GM12878 (cell line): Measurements from ENCODE around the gene NLGN1. TPM values are rescaled to one million over a fixed set of nuclear protein-coding genes. Genes with fewer than 3 reads are reported as not detected.

Experiments used
- ATAC-seq: fragments of 200-7000 bp; cut with Tn5 transposase; 3 replicates; pipeline ENCODE4 v1.9.1; 2020; ENCODE audit warnings: mild to moderate bottlenecking, moderate library complexity
- BruUV-seq: library from RNA; stranded (reverse); fragments of 400-500 nt; replicated peaks from 2 replicates; lab custom pipeline; 2021; lab: Mats Ljungman, UMichigan
- CTCF ChIA-PET: fragments of 300-600 bp; sonication (Branson Sonifier 250); formaldehyde crosslinking; extraction: SDS; loops from one replicate; lab custom pipeline; 2021; ENCODE audit warnings: inconsistent platforms; lab: Yijun Ruan, JAX
- POLR2A ChIA-PET: fragments of 350-600 bp; formaldehyde crosslinking; extraction: SDS; loops from one replicate; lab custom pipeline; 2021; ENCODE audit warnings: inconsistent platforms; lab: Charles Lee
- RAD21 ChIA-PET: fragments of 300-600 bp; sonication (Branson Sonifier 250); formaldehyde crosslinking; loops from one replicate; lab custom pipeline; 2023; ENCODE audit warnings: antibody characterized with exemption; ENCODE audit not compliant: unreplicated experiment; lab: Charles Lee
- SMC1A ChIA-PET: fragments of 300-600 bp; sonication (Branson Sonifier 250); formaldehyde crosslinking; loops from one replicate; lab custom pipeline; 2023; ENCODE audit not compliant: unreplicated experiment, uncharacterized antibody; lab: Charles Lee
- DNase-seq: peaks from one replicate; pipeline ENCODE4 v3.0.0-alpha.2; 2011; ENCODE audit warnings: low read depth, low spot score
- FAIRE-seq: peaks from 3 replicates; lab custom pipeline; 2011; peaks lifted over from hg19 to GRCh38; lab: Jason Lieb, UNC
- H2AFZ ChIP-seq: 2 replicates; pipeline ENCODE4 v1.6.0; 2011; ENCODE audit warnings: low read depth, low read length, control low read depth; ENCODE audit not compliant: control insufficient read depth
- H3K27ac ChIP-seq: 2 replicates; pipeline ENCODE4 v1.5.1; 2011; ENCODE audit warnings: control low read depth; ENCODE audit not compliant: control insufficient read depth, insufficient read depth
- H3K27me3 ChIP-seq, 2 experiments: replicated peaks in 1 of 2; 2 replicates each; pipeline versions ENCODE4 v1.6.0 to v1.6.1; 2011; ENCODE audit warnings: low read length in 1 of 2; ENCODE audit not compliant: control insufficient read depth in 2 of 2, insufficient read depth in 2 of 2
- H3K36me3 ChIP-seq, 2 experiments: 2 replicates each; pipeline ENCODE4 v1.5.1; 2011; ENCODE audit warnings: low read length in 1 of 2; ENCODE audit not compliant: control insufficient read depth in 2 of 2, insufficient read depth in 2 of 2
- H3K4me1 ChIP-seq: 2 replicates; pipeline ENCODE4 v1.6.1; 2011; ENCODE audit warnings: mild to moderate bottlenecking, low read length, moderate library complexity, mixed read lengths; ENCODE audit not compliant: control insufficient read depth, insufficient read depth
- H3K4me2 ChIP-seq: 2 replicates; pipeline ENCODE4 v1.6.0; 2011; ENCODE audit warnings: control low read depth; ENCODE audit not compliant: control insufficient read depth, insufficient read depth
- H3K4me3 ChIP-seq: fragments of 200-600 bp; sonication (generic); 2 replicates; pipeline ENCODE4 v1.5.1; 2016
- H3K79me2 ChIP-seq: 2 replicates; pipeline ENCODE4 v1.6.0; 2011; ENCODE audit warnings: low read length; ENCODE audit not compliant: control insufficient read depth, insufficient read depth
- H3K9ac ChIP-seq: 2 replicates; pipeline ENCODE4 v1.8.0; 2011; ENCODE audit warnings: low read length, control low read depth, mixed read lengths; ENCODE audit not compliant: control insufficient read depth, insufficient read depth
- H3K9me3 ChIP-seq: replicated peaks from 3 replicates; pipeline ENCODE4 v1.5.1; 2011; ENCODE audit warnings: mild to moderate bottlenecking, low read length; ENCODE audit not compliant: control insufficient read depth, insufficient read depth
- H4K20me1 ChIP-seq: 2 replicates; pipeline ENCODE4 v1.6.0; 2011; ENCODE audit not compliant: control insufficient read depth, insufficient read depth
- ATF7 ChIP-seq: fragments of 450-650 bp; IDR thresholded peaks from 2 replicates; pipeline ENCODE4 v1.6.1; 2016; ENCODE audit warnings: low read depth, mild to moderate bottlenecking
- BRCA1 ChIP-seq: IDR thresholded peaks from 2 replicates; pipeline ENCODE4 v1.6.1; 2011; ENCODE audit warnings: low read depth, low read length, improper control_type of control experiment
- CBFB ChIP-seq: IDR thresholded peaks from 2 replicates; pipeline ENCODE4 v1.6.1; 2016; ENCODE audit warnings: antibody characterized with exemption, low read depth
- HCFC1 ChIP-seq: fragments of 150-350 bp; IDR thresholded peaks from 2 replicates; pipeline ENCODE4 v1.6.1; 2014; ENCODE audit warnings: low read length
- JUNB ChIP-seq: IDR thresholded peaks from 2 replicates; pipeline ENCODE4 v1.6.1; 2016; ENCODE audit warnings: antibody characterized with exemption, mild to moderate bottlenecking
- KAT2A ChIP-seq: conservative IDR thresholded peaks from 2 replicates; pipeline ENCODE4 v1.6.1; 2011; ENCODE audit warnings: low read depth, low read length; ENCODE audit not compliant: control insufficient read depth
- LARP7 ChIP-seq: fragments of 450-650 bp; IDR thresholded peaks from 2 replicates; pipeline ENCODE4 v1.6.1; 2017; ENCODE audit warnings: mild to moderate bottlenecking
- PML ChIP-seq: IDR thresholded peaks from 2 replicates; pipeline ENCODE4 v1.6.1; 2012; ENCODE audit warnings: low read length, inconsistent platforms
- SMAD5 ChIP-seq: IDR thresholded peaks from 2 replicates; pipeline ENCODE4 v1.6.1; 2016; ENCODE audit warnings: antibody characterized with exemption, low read depth
- SMC3 ChIP-seq: IDR thresholded peaks from 2 replicates; pipeline ENCODE4 v1.6.1; 2011; ENCODE audit warnings: low read length, improper control_type of control experiment, borderline replicate concordance
- SPI1 ChIP-seq: IDR thresholded peaks from 2 replicates; pipeline ENCODE4 v1.6.1; 2011; ENCODE audit warnings: low read depth, mild to moderate bottlenecking, low read length, moderate library complexity, borderline replicate concordance; ENCODE audit not compliant: insufficient read depth
- YBX1 ChIP-seq: fragments of 450-650 bp; IDR thresholded peaks from 2 replicates; pipeline ENCODE4 v1.6.1; 2016; ENCODE audit warnings: antibody characterized with exemption
- WGBS: methylation state at CpG from one replicate; pipeline ENCODE4 v1.1.6; 2016; ENCODE audit warnings: low lambda C conversion rate; ENCODE audit not compliant: insufficient replicate concordance, insufficient coverage; ENCODE audit errors: missing lambda C conversion rate; 5-methylcytosine and 5-hydroxymethylcytosine counted together
- in situ Hi-C: fragments of 300-500 bp; cut with MboI; formaldehyde crosslinking; loops from 9 replicates; pipeline ENCODE4 v1.14.3; 2018; ENCODE audit warnings: mixed read lengths
- intact Hi-C: fragments of 100-400 bp; cut with micrococcal nuclease; formaldehyde crosslinking; loops from one replicate; pipeline ENCODE4 v1.14.2; 2022; ENCODE audit not compliant: unreplicated experiment
- polyA plus RNA-seq, 11 experiments: library from polyadenylated mRNA; depleted of rRNA in 4 of 11; unstranded in 6 of 11; stranded (reverse) in 5 of 11; fragments of >200 nt; fragmentation: Nextera tagmentation in 4 of 11; fragmentation: Illumina TruSeq in 1 of 11; extraction: Ambion mirVana in 4 of 11; extraction: Trizol in 1 of 11; gene quantifications; 1 replicate in 1 of 11; 2 replicates in 10 of 11; pipeline versions ENCODE4 v1.2.1 to v1.2.3, GENCODE V29; 2011 to 2016; ENCODE audit warnings: inconsistent platforms in 2 of 11, missing spikeins in 2 of 11, low read depth in 1 of 11
- total RNA-seq, 4 experiments: library from RNA; depleted of rRNA in 3 of 4; stranded (reverse); fragments of >200 nt in 3 of 4; fragmentation: Illumina TruSeq in 1 of 4; extraction: Trizol in 1 of 4; gene quantifications; 2 replicates each; pipeline versions ENCODE4 v1.2.1 to v1.2.3, GENCODE V29; 2013 to 2021
- TF ChIP-seq, protein P1 (sequence below): fragments of 450-650 bp; formaldehyde crosslinking; IDR thresholded peaks from 2 replicates; pipeline ENCODE4 v1.4.0; 2022; ENCODE audit warnings: mild to moderate bottlenecking, moderate library complexity
- TF ChIP-seq, protein P2 (sequence below), 3 experiments: IDR thresholded peaks in 2 of 3; conservative IDR thresholded peaks in 1 of 3; 2 replicates each; pipeline ENCODE4 v1.5.1; 2011; ENCODE audit warnings: low read depth in 3 of 3, low read length in 3 of 3, mild to moderate bottlenecking in 3 of 3, control low read depth in 2 of 3, moderate library complexity in 2 of 3, inconsistent platforms in 1 of 3, mixed read lengths in 1 of 3; ENCODE audit not compliant: control insufficient read depth in 2 of 3, insufficient read depth in 1 of 3; ENCODE audit errors: extremely low read depth in 1 of 3
- TF ChIP-seq, protein P3 (sequence below): IDR thresholded peaks from 2 replicates; pipeline ENCODE4 v1.6.1; 2011; ENCODE audit warnings: borderline replicate concordance, low read depth, mild to moderate bottlenecking, moderate library complexity, mixed read lengths, low read length; ENCODE audit not compliant: insufficient read depth; ENCODE audit errors: extremely low read length
- TF ChIP-seq, protein P4 (sequence below): fragments of 450-650 bp; IDR thresholded peaks from 2 replicates; pipeline ENCODE4 v1.6.1; 2018; ENCODE audit warnings: mild to moderate bottlenecking, low read depth, moderate library complexity; ENCODE audit not compliant: partially characterized antibody

NLGN1 gene
- total and polyA plus RNA-seq, 10 of the 15 experiments (the other 5 are each of a cell fraction or from before 2014, with no cell fraction given): not detected

DNA sequence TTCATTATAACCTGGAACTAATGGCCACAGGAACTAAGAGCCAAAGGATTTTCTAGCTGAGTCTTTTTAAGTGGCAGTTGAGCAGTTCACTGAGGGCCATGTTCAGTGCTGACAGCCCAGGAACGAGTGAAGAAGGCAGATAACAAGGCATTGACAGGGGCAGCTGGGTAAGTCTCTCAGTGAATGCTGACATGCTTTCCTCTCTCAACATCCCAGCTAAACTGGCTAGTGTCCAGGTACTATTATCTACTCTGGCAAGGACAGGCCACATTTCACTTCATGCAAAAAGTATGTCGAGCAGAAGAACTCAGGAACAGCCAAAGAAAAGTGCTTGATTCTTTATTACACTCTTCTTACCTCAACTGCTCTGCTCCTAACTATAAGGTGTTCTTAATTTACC is 515.9 kb downstream of the NLGN1 start (continued):
- TF ChIP-seq SMAD5 (no peak), SMC3 (no peak)

DNA sequence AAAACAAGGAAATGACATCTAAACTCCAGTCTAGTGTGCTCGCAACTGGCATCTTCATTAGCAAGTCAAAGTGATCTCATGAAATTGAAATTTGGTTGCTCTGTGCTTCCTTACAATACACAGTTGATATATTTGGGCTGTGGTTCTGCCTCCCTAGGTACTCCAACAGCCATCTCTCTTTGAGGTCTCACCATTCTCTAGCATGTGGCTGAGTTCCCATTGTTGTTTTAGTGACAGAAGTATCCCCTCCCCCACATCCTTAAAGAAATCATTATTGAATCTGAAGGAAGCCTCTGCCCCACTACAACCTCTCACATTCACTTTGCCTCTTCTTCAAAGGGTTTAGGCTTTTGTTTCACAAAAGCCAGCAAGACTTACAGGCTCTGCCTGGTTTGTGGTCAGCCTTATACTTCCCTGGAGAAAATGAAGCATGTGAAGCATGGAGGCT is 516.5 kb downstream of the NLGN1 start:
- Histone ChIP-seq H3K27ac (no peak overlapping the region), H3K4me1 (no peaks in the 10 kb centered on the region), H4K20me1 (no peaks in the 10 kb centered on the region), H3K79me2 (no peaks in the 10 kb centered on the region), H2AFZ (no peak overlapping the region), H3K27me3 (no peaks in the 10 kb centered on the region), H3K36me3 (no peaks in the 10 kb centered on the region), H3K4me2 (no peak overlapping the region), H3K4me3 (no peak overlapping the region), H3K9ac (no peak overlapping the region), H3K9me3 (no peaks in the 10 kb centered on the region)
- FAIRE-seq (no peak), DNase-seq (no peak), ATAC-seq (no peak)
- ChIA-PET POLR2A (no interaction called here), SMC1A (no interaction called here), RAD21 (no interaction called here), CTCF (no interaction called here)
- 45% methylated on average over 1 of the region's 1 CpG for WGBS
- in situ Hi-C loops: no loop called here
- no TSS peak for BruUV-seq
- intact Hi-C loops: no loop called here
- no peak for TF ChIP-seq JUNB
- no peak for TF ChIP-seq KAT2A
- TF ChIP-seq, protein P1, sequence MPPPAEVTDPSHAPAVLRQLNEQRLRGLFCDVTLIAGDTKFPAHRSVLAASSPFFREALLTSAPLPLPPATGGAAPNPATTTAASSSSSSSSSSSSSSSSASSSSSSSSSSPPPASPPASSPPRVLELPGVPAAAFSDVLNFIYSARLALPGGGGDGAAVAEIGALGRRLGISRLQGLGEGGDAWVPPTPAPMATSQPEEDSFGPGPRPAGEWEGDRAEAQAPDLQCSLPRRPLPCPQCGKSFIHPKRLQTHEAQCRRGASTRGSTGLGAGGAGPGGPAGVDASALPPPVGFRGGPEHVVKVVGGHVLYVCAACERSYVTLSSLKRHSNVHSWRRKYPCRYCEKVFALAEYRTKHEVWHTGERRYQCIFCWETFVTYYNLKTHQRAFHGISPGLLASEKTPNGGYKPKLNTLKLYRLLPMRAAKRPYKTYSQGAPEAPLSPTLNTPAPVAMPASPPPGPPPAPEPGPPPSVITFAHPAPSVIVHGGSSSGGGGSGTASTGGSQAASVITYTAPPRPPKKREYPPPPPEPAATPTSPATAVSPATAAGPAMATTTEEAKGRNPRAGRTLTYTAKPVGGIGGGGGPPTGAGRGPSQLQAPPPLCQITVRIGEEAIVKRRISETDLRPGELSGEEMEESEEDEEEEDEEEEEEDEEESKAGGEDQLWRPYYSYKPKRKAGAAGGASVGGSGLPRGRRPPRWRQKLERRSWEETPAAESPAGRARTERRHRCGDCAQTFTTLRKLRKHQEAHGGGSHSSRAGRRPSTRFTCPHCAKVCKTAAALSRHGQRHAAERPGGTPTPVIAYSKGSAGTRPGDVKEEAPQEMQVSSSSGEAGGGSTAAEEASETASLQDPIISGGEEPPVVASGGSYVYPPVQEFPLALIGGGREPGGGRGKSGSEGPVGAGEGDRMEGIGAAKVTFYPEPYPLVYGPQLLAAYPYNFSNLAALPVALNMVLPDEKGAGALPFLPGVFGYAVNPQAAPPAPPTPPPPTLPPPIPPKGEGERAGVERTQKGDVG: no peak
- TF ChIP-seq BRCA1: no peak
- no peak for TF ChIP-seq LARP7
- TF ChIP-seq, protein P2, sequence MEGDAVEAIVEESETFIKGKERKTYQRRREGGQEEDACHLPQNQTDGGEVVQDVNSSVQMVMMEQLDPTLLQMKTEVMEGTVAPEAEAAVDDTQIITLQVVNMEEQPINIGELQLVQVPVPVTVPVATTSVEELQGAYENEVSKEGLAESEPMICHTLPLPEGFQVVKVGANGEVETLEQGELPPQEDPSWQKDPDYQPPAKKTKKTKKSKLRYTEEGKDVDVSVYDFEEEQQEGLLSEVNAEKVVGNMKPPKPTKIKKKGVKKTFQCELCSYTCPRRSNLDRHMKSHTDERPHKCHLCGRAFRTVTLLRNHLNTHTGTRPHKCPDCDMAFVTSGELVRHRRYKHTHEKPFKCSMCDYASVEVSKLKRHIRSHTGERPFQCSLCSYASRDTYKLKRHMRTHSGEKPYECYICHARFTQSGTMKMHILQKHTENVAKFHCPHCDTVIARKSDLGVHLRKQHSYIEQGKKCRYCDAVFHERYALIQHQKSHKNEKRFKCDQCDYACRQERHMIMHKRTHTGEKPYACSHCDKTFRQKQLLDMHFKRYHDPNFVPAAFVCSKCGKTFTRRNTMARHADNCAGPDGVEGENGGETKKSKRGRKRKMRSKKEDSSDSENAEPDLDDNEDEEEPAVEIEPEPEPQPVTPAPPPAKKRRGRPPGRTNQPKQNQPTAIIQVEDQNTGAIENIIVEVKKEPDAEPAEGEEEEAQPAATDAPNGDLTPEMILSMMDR (IDR thresholded peaks at IDR 0.05 in 2 of 3, conservative IDR thresholded peaks at IDR 0.05 in 1 of 3; ENCODE audit: control insufficient read depth in 2 of 3, extremely low read depth in 1 of 3, insufficient read depth in 1 of 3, low read depth in 3 of 3, low read length in 3 of 3): no peak
- TF ChIP-seq YBX1: no peak
- TF ChIP-seq, protein P3, sequence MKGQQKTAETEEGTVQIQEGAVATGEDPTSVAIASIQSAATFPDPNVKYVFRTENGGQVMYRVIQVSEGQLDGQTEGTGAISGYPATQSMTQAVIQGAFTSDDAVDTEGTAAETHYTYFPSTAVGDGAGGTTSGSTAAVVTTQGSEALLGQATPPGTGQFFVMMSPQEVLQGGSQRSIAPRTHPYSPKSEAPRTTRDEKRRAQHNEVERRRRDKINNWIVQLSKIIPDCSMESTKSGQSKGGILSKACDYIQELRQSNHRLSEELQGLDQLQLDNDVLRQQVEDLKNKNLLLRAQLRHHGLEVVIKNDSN: no peak
- no peak for TF ChIP-seq ATF7
- no peak for TF ChIP-seq PML
- TF ChIP-seq, protein P4, sequence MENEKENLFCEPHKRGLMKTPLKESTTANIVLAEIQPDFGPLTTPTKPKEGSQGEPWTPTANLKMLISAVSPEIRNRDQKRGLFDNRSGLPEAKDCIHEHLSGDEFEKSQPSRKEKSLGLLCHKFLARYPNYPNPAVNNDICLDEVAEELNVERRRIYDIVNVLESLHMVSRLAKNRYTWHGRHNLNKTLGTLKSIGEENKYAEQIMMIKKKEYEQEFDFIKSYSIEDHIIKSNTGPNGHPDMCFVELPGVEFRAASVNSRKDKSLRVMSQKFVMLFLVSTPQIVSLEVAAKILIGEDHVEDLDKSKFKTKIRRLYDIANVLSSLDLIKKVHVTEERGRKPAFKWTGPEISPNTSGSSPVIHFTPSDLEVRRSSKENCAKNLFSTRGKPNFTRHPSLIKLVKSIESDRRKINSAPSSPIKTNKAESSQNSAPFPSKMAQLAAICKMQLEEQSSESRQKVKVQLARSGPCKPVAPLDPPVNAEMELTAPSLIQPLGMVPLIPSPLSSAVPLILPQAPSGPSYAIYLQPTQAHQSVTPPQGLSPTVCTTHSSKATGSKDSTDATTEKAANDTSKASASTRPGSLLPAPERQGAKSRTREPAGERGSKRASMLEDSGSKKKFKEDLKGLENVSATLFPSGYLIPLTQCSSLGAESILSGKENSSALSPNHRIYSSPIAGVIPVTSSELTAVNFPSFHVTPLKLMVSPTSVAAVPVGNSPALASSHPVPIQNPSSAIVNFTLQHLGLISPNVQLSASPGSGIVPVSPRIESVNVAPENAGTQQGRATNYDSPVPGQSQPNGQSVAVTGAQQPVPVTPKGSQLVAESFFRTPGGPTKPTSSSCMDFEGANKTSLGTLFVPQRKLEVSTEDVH: no peak
- no peak for TF ChIP-seq CBFB
- no peak for TF ChIP-seq HCFC1
- TF ChIP-seq SPI1: no peak
